Ishikawa (cell line): ENCODE results near the gene XDH.

ENCODE experiments used
- CEBPB ChIP-seq: IDR thresholded peaks from 2 replicates; pipeline ENCODE4 v1.6.1; 2012
- CREB1 ChIP-seq: IDR thresholded peaks from 2 replicates; pipeline ENCODE4 v1.6.1; 2012; ENCODE audit warnings: low read depth
- EGR1 ChIP-seq: IDR thresholded peaks from 2 replicates; pipeline ENCODE4 v1.6.1; 2012
- EP300 ChIP-seq: IDR thresholded peaks from 2 replicates; pipeline ENCODE4 v1.6.1; 2012; ENCODE audit warnings: borderline replicate concordance
- FOXM1 ChIP-seq: IDR thresholded peaks from 2 replicates; pipeline ENCODE4 v1.6.1; 2012; ENCODE audit warnings: low read depth, borderline replicate concordance
- NFIC ChIP-seq: IDR thresholded peaks from 2 replicates; pipeline ENCODE4 v1.6.1; 2012
- RAD21 ChIP-seq: IDR thresholded peaks from 2 replicates; pipeline ENCODE4 v1.6.1; 2012; ENCODE audit warnings: low read depth
- REST ChIP-seq: IDR thresholded peaks from 2 replicates; pipeline ENCODE4 v1.6.1; 2012; ENCODE audit warnings: low read depth, mild to moderate bottlenecking
- TAF1 ChIP-seq: IDR thresholded peaks from 2 replicates; pipeline ENCODE4 v1.6.1; 2012; ENCODE audit warnings: low read depth, mild to moderate bottlenecking
- TCF12 ChIP-seq: IDR thresholded peaks from 2 replicates; pipeline ENCODE4 v1.6.1; 2012; ENCODE audit warnings: low read depth
- TEAD4 ChIP-seq: IDR thresholded peaks from 2 replicates; pipeline ENCODE4 v1.6.1; 2012
- YY1 ChIP-seq: IDR thresholded peaks from 2 replicates; pipeline ENCODE4 v1.6.1; 2012; ENCODE audit warnings: low read depth
- ZBTB7A ChIP-seq: IDR thresholded peaks from 2 replicates; pipeline ENCODE4 v1.6.1; 2012; ENCODE audit warnings: low read depth
- TF ChIP-seq, protein P1 (sequence below): IDR thresholded peaks from 2 replicates; pipeline ENCODE4 v1.6.1; 2012
- TF ChIP-seq, protein P2 (sequence below): IDR thresholded peaks from 2 replicates; pipeline ENCODE4 v1.6.1; 2012

XDH gene

DNA sequence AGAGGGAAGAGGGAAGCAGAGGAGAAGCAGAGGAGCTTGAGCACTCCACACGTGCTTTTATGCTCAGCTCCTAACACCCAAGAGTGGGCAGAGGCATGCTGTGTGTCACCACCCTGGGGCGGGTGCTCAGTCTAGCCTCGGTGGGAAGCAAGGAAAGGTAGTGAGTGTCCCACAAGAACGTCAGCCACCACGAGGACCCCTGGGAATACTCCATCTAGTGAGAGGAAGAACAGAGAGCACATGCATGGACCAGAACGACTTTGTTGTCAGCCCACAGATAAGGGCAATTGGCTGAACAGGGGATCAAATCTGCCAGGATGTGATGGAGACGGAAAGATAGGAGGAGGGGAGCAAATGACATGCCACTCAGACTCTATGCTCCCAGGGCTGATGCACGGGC is 83.4 kb downstream of the XDH start:
- TF ChIP-seq, protein P1, sequence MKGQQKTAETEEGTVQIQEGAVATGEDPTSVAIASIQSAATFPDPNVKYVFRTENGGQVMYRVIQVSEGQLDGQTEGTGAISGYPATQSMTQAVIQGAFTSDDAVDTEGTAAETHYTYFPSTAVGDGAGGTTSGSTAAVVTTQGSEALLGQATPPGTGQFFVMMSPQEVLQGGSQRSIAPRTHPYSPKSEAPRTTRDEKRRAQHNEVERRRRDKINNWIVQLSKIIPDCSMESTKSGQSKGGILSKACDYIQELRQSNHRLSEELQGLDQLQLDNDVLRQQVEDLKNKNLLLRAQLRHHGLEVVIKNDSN, result no peak
- TF ChIP-seq RAD21 (no peak), NFIC (no peak), REST (no peak)

DNA sequence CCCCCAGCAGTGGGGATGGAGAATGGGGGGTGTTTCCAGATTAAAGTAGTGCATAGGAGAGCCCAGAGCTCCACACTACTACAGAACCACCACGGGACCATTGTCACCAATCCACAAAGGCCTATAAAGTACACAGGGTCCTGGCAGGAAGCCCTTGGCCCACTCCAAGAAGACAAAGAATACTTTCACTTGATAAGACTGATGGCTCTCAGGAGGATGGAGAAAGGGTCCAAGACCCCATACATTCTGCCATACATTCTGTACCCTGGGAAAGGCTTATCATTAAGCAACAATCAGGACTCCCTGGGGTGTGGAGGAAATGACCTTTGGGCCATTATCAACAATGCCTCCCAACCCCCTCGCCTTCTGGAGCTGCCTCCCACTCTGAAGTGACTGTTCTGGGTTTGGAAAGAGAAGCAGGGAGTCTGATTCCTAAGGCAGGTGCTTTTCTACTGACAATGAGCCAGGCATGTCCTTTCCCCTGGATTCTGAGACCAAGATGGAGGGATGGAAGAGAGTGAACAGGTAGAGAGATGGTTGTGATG is 85.4 kb downstream of the XDH start:
- TF ChIP-seq EGR1 (no peak), NFIC (no peak), TCF12 (no peak), ZBTB7A (no peak)
- TF ChIP-seq, protein P1, result no peak

GRCh38 chr2:31328026-31328425 is 86.5 kb downstream of the XDH start:
- TF ChIP-seq TCF12 (no peak), REST (no peak), ZBTB7A (no peak), CREB1 (no peak), CEBPB (no peak), EP300 (no peak), NFIC (no peak), RAD21 (no peak), EGR1 (no peak), TEAD4 (no peak)
- TF ChIP-seq, protein P2, sequence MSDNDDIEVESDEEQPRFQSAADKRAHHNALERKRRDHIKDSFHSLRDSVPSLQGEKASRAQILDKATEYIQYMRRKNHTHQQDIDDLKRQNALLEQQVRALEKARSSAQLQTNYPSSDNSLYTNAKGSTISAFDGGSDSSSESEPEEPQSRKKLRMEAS, result no peak
- TF ChIP-seq, protein P1, result no peak

- TF ChIP-seq FOXM1 (no peak), REST (no peak), YY1 (no peak), TCF12 (no peak)
Measured at GRCh38 chr2:31327505-31327904, 87.0 kb downstream of the XDH start.

GRCh38 chr2:31324016-31324633 is 90.4 kb downstream of the XDH start:
- TF ChIP-seq EGR1 (no peak), EP300 (no peak), NFIC (no peak), TEAD4 (no peak), ZBTB7A (no peak), TAF1 (no peak), RAD21 (no peak), FOXM1 (no peak), CREB1 (no peak), CEBPB (no peak), REST (no peak)
- TF ChIP-seq, protein P1, result no peak
- TF ChIP-seq, protein P2, result no peak
